ENCODE measurements around the gene TALDO1.

The TALDO1 gene

GRCh38 chr11:799641-800316 lies 52.5 kb downstream of the TALDO1 start:
- DNase-seq (ENCODE audit: low read depth in 3 of 3) = no peak

GRCh38 chr11:800473-800872 lies 53.2 kb downstream of the TALDO1 start:
- DNase-seq (ENCODE audit: low read depth in 3 of 3) = no peak

GRCh38 chr11:801097-801780 lies 54.0 kb downstream of the TALDO1 start:
- DNase-seq (ENCODE audit: low read depth in 3 of 3) = no peak

- no peak for DNase-seq (ENCODE audit: low read depth in 3 of 3)
These were observed 54.9 kb downstream of the TALDO1 start for GRCh38 chr11:802018-802617.

GRCh38 chr11:802693-803466 lies 55.6 kb downstream of the TALDO1 start:
- DNase-seq (ENCODE audit: low read depth in 3 of 3) = no peak

- DNase-seq (ENCODE audit: low read depth in 3 of 3) = no peak
These were observed 56.1 kb downstream of the TALDO1 start for GRCh38 chr11:803467-803742.

- no peak for DNase-seq (ENCODE audit: low read depth in 3 of 3)
These were observed 56.7 kb downstream of the TALDO1 start for GRCh38 chr11:803770-804598.

GRCh38 chr11:804599-804964 lies 57.3 kb downstream of the TALDO1 start:
- DNase-seq (ENCODE audit: low read depth in 3 of 3) = no peak

- DNase-seq (ENCODE audit: low read depth in 3 of 3) = no peak
These were observed 61.4 kb downstream of the TALDO1 start for GRCh38 chr11:808427-809286.

- DNase-seq (ENCODE audit: low read depth in 3 of 3) = peak; percentile 96 to 97 (median 97)
These were observed 62.2 kb downstream of the TALDO1 start, which contains the start of gene RPLP2 for GRCh38 chr11:809287-810039. Gene RPLP2, plus strand, starts transcription at chr11:809967. Its CDS starts 268 bp downstream, at chr11:810235.

GRCh38 chr11:810040-810567 lies 62.8 kb downstream of the TALDO1 start:
- DNase-seq (ENCODE audit: low read depth in 3 of 3) = no peak

GRCh38 chr11:811446-812245 lies 64.4 kb downstream of the TALDO1 start:
- DNase-seq (ENCODE audit: low read depth in 3 of 3) = no peak

- no peak for DNase-seq (ENCODE audit: low read depth in 3 of 3)
These were observed 65.1 kb downstream of the TALDO1 start for GRCh38 chr11:812390-812789.

- no peak for DNase-seq (ENCODE audit: low read depth in 3 of 3)
These were observed 65.8 kb downstream of the TALDO1 start for GRCh38 chr11:813072-813455.

- DNase-seq (ENCODE audit: low read depth in 3 of 3) = no peak
These were observed 66.3 kb downstream of the TALDO1 start for GRCh38 chr11:813456-814096.
